Subcutaneous adipose tissue (tissue), 4 donors: ENCODE results near the gene ASB14. TPM values are rescaled to one million over a fixed set of nuclear protein-coding genes. Genes with fewer than 3 reads are reported as not detected.

Experiments used
- CTCF ChIP-seq: fragments of 450-650 bp; IDR thresholded peaks from one replicate; pipeline ENCODE4 v1.5.1; 2016; ENCODE audit warnings: low read depth, mild to moderate bottlenecking, control low read depth, antibody characterized with exemption, moderate library complexity
- total RNA-seq, 4 donors: library from RNA; depleted of rRNA; stranded (reverse); fragments of >200 nt; gene quantifications; one replicate each; pipeline ENCODE4 v1.1.0, GENCODE V29; 2016

Gene ASB14
- total RNA-seq, 4 donors from 2014 or later, result not detected

- no peak for TF ChIP-seq CTCF
Observed at GRCh38 chr3:57275393-57275792, 17.1 kb downstream of the ASB14 start.

- no peak for TF ChIP-seq CTCF
Observed at GRCh38 chr3:57274845-57275244, 17.6 kb downstream of the ASB14 start.

- TF ChIP-seq CTCF, result no peak
Observed at GRCh38 chr3:57268416-57268815, 24.1 kb downstream of the ASB14 start.

GRCh38 chr3:57261929-57262328 lies 30.6 kb downstream of the ASB14 start:
- TF ChIP-seq CTCF, result no peak

- TF ChIP-seq CTCF, result no peak
Observed at GRCh38 chr3:57261119-57261518, 31.4 kb downstream of the ASB14 start.

- TF ChIP-seq CTCF, result no peak
Observed at GRCh38 chr3:57257678-57258077, 34.8 kb downstream of the ASB14 start.

- no peak for TF ChIP-seq CTCF
Observed at GRCh38 chr3:57256844-57257243, 35.6 kb downstream of the ASB14 start.
